Measurements from ENCODE around the gene TMEM63A. TPM values are rescaled to one million over a fixed set of nuclear protein-coding genes. Genes with fewer than 3 reads are reported as not detected.

The TMEM63A gene
- total and polyA plus RNA-seq, 2 of the 13 experiments (the other 11 are each of a cell fraction or from before 2014, with no cell fraction given), result 23.9 to 53.3 TPM

GRCh38 chr1:225880636-225881035, 1.5 kb downstream of the TMEM63A start (continued):
- TF ChIP-seq ONECUT2 (CRISPR knock-in tag; IDR thresholded peaks at IDR 0.05), result no peak
- TF ChIP-seq PAXIP1 (CRISPR knock-in tag; conservative IDR thresholded peaks at IDR 0.05), result 0 out of 2 replicates have a peak, but pooled peaks have one; percentile 5
- no peak for TF ChIP-seq ATF7-NPFF (CRISPR knock-in tag; IDR thresholded peaks at IDR 0.05; ENCODE audit: low read depth)
- no peak for TF ChIP-seq TEF (CRISPR knock-in tag; IDR thresholded peaks at IDR 0.05)
- TF ChIP-seq SIN3A (IDR thresholded peaks at IDR 0.05; ENCODE audit: borderline replicate concordance, low read depth, low read length), result 0 out of 2 replicates have a peak, but pooled peaks have one; percentile 10
- TF ChIP-seq ZNF546 (CRISPR knock-in tag; conservative IDR thresholded peaks at IDR 0.05), result no peak

GRCh38 chr1:225880222-225880588, 2.0 kb downstream of the TMEM63A start:
- no TSS peak for BruUV-seq (replicated peaks)
- CTCF ChIA-PET (ENCODE audit: low intra/inter-chr PET ratio, low total read pairs), result interaction anchor here (1.2 kb wide), 1 partner anchor 405 kb away, joined by 3 read pairs; no protein-coding TSS in a partner anchor
- H3K9me3 ChIP-seq (ENCODE audit: low read length), result no peaks in the 10 kb centered on the region
- in situ Hi-C loops (cut with HindIII; ENCODE audit: extremely low pct_ligation_motif_present, low pct_unique_long_range_greater_than_20kb), result no loop called here
- POLR2A ChIA-PET, result interaction anchor here (1.1 to 4.6 kb wide), 6 partner anchors 10 to 182 kb away, joined by 3 to 42 read pairs (median 28); partner anchors contain the start of genes EPHX1, H3-3A, LEFTY1 and PYCR2
- peaks cover 2 to 15% of the 10 kb centered on the region in 2 experiments; a peak in 4 of 5 replicates for H3K36me3 ChIP-seq (replicated peaks in 1 of 2; ENCODE audit: control insufficient read depth in 1 of 2, insufficient read depth in 2 of 2, low read length in 2 of 2)
- peak overlapping the region; percentile 88 for H3K9ac ChIP-seq (ENCODE audit: insufficient read depth, low read depth, low read length)
- no peak overlapping the region for H2AFZ ChIP-seq (ENCODE audit: low read length)
- ATAC-seq (no peak), DNase-seq (ENCODE audit: low spot score) (no peak), FAIRE-seq (no peak)
- 76% methylated on average over 2 of the region's 2 CpGs for WGBS (ENCODE audit: low lambda C conversion rate)
- H3K27me3 ChIP-seq (ENCODE audit: control insufficient read depth in 1 of 2, insufficient read depth in 2 of 2, low read length in 2 of 2), result no peaks in the 10 kb centered on the region; a peak in 1 of 5 replicates
- H3K79me2 ChIP-seq (ENCODE audit: insufficient read depth, low read length), result peaks cover 37% of the 10 kb centered on the region
- H3K4me1 ChIP-seq (ENCODE audit: insufficient read depth, low read length), result peaks cover 57% of the 10 kb centered on the region
- peak overlapping the region; percentile 80 for H3K27ac ChIP-seq (ENCODE audit: extremely low read length, insufficient read depth, low read length)
- H4K20me1 ChIP-seq (ENCODE audit: insufficient read depth, low read length), result peaks cover 20% of the 10 kb centered on the region
- H3K4me3 ChIP-seq (replicated peaks in 1 of 3; ENCODE audit: insufficient read depth in 1 of 3, low read depth in 2 of 3, low read length in 3 of 3), result peak overlapping the region in 2 of 3 experiments; percentile 93 to 98; a peak in 3 of 6 replicates
- intact Hi-C loops (cut with micrococcal nuclease; ENCODE audit: unreplicated experiment), result loop anchor here (5.0 to 10.0 kb wide), 2 partner anchors 42 to 95 kb away; partner anchors contain the start of gene PYCR2
- H3K4me2 ChIP-seq (ENCODE audit: low read depth, low read length), result peak overlapping the region; percentile 100
- no peak for TF ChIP-seq FOXM1 (CRISPR knock-in tag; IDR thresholded peaks at IDR 0.05)
- no peak for TF ChIP-seq AGO2 (optimal IDR thresholded peaks at IDR 0.05; ENCODE audit: low read depth, low read length)
- 0 out of 2 replicates have a peak, but pooled peaks have one; percentile 35 for TF ChIP-seq HNRNPL (IDR thresholded peaks at IDR 0.05; ENCODE audit: low read depth, low read length)
- TF ChIP-seq PTBP1 (IDR thresholded peaks at IDR 0.05; ENCODE audit: low read depth, low read length, poor library complexity, severe bottlenecking), result no peak
- TF ChIP-seq TFDP2 (CRISPR knock-in tag; IDR thresholded peaks at IDR 0.05), result no peak
- TF ChIP-seq POLR2G (IDR thresholded peaks at IDR 0.05; ENCODE audit: low read depth, low read length), result 0 out of 2 replicates have a peak, but pooled peaks have one; percentile 21
- TF ChIP-seq TFAP4 (IDR thresholded peaks at IDR 0.05; ENCODE audit: borderline replicate concordance, low read depth), result no peak

Data from HepG2 (cell line).